GM12864 (cell line): ENCODE measurements around the gene PTPRM.
A peak's percentile ranks its signal among the peaks of the same experiment; 100 is the strongest.

Source experiments
- DNase-seq: peaks from one replicate; pipeline ENCODE4 v3.0.0-alpha.2; 2011; ENCODE audit warnings: low read depth
- H3K4me3 ChIP-seq: 2 replicates; pipeline ENCODE4 v1.5.1; 2011; ENCODE audit warnings: mild to moderate bottlenecking, low read depth, low read length, control low read depth
- TF ChIP-seq, protein P1 (sequence below): IDR thresholded peaks from 2 replicates; pipeline ENCODE4 v1.5.1; 2011; ENCODE audit warnings: low read depth, mild to moderate bottlenecking, moderate library complexity, low read length, control low read depth, inconsistent platforms; ENCODE audit errors: missing control alignments

The PTPRM gene

DNA sequence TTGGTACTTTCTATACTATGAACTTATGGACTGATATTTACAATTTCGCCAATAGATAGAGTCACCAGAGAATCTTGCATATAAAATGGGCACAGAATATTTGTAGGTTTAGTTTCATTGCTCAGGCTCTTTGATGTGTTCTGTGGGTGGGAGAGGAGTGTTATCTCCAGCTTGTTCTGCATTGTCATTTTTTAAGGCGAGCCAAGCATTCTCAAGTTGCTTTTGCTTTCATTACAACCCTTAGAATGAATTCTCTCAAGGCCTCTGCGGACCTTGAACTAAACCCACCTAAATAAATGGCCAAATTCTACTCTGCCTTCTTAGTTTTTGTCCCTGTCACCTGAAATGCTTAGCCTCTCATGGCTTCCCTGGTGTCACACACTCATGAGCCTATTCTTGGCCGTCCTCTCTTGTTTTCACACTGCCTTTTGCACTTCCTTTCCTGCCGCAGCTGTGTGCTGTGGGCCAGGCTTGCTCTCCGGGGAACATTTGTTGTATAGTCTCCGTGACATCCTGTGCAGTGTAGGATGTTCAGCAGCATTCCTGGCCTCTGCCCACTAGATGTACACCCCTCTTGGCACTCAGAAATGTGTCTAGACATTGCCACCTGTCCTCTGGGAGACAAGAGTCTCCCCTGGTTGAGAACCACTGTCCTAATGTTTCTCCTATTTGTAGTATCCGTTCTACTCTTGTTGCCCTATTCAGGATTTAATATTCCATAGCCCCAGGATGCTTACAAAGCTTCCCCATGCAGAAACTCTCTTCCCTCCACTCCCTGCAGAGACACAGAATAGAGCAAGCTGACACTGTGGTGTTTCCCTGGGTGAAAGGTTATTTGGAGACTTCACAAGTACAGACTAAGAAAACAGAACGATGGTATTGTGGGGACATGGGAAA, 255.6 kb downstream of the PTPRM start:
- TF ChIP-seq, protein P1, sequence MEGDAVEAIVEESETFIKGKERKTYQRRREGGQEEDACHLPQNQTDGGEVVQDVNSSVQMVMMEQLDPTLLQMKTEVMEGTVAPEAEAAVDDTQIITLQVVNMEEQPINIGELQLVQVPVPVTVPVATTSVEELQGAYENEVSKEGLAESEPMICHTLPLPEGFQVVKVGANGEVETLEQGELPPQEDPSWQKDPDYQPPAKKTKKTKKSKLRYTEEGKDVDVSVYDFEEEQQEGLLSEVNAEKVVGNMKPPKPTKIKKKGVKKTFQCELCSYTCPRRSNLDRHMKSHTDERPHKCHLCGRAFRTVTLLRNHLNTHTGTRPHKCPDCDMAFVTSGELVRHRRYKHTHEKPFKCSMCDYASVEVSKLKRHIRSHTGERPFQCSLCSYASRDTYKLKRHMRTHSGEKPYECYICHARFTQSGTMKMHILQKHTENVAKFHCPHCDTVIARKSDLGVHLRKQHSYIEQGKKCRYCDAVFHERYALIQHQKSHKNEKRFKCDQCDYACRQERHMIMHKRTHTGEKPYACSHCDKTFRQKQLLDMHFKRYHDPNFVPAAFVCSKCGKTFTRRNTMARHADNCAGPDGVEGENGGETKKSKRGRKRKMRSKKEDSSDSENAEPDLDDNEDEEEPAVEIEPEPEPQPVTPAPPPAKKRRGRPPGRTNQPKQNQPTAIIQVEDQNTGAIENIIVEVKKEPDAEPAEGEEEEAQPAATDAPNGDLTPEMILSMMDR: no peak
- no peak for DNase-seq
- no peak overlapping the region; the same call in 1 of the 2 replicates for H3K4me3 ChIP-seq

DNA sequence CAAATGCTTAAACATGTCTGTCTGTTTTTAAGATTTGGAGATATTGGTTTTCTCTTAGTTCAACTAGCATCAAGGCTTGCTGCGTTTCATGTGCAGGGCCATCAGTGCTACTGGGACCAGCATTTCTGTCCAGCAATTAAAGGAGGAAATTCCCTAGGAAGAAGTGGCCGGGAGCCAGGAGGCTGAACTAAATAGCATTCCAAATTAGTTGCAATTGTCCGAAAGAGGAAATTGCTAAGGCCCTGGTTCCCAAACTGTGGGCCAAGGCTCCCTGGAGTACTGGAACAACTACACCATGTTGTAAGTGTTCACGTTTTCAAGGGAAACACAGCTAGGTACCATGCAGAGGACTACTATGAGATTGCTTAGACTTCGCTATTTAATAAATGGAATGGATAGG, 257.9 kb downstream of the PTPRM start:
- TF ChIP-seq, protein P1: no peak

DNA sequence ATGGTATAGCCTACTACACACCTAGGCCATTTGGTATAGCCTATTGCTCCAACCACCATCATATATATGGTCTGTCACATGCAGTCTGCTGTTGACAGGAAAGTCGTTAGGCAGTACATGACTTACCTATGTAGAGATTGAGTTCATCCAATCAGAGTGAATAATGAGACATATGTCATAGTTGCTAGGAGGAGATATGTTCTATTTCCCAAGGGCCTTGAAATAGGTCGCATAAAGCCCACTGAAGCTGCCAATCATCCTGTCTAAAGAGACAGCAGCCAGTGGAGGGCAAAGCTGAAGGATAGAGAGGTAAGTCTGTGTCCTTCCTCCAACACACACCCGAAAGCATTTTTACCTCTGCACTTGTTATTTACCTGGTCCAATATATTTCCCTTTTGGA, 263.4 kb downstream of the PTPRM start:
- TF ChIP-seq, protein P1: no peak
- no peak overlapping the region for H3K4me3 ChIP-seq
- peak; percentile 21 for DNase-seq

More for the DNA sequence above, 257.9 kb downstream of the PTPRM start:
- no peak overlapping the region for H3K4me3 ChIP-seq
- no peak for DNase-seq

DNA sequence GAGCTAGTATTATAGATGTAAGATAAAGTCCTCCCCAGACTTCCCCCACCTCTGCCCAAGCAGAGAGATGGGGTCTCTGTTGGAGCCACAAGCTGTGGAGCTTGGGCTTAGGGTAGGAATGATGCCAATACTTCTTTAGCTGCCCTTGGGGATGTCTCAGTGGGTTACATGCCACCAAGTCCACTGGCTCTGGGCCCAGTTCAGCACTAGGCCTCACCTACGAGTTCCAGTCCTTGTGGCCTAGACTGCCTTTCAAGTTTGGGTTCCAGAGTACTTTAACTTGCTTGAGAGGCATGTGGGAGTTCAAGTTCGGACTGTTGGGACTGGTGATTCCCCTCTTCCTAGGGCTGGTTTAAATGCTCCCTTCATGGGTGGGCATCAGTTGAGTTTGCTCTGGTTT, 272.4 kb downstream of the PTPRM start:
- H3K4me3 ChIP-seq: no peak overlapping the region
- TF ChIP-seq, protein P1: no peak
- DNase-seq: no peak

DNA sequence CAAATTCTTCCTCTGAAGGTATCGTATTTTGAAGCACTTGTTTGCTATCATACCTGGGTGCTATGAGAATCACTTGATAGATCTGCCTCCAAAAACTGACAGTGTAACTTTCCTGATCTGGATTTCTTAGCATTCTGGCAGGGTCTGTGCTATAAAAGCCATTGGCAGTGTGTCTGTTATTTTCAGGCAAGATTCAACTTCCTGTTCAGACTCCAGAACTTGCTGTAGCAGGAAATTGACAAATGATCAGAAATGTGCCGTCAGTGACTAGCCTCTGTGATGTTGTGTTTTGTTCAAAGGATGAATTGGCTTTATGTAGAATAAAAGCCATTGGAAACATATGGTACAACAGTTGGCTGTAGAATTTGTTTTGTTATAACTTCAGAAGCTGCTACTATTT, 273.3 kb downstream of the PTPRM start:
- TF ChIP-seq, protein P1: no peak
- H3K4me3 ChIP-seq: no peak overlapping the region
- no peak for DNase-seq

DNA sequence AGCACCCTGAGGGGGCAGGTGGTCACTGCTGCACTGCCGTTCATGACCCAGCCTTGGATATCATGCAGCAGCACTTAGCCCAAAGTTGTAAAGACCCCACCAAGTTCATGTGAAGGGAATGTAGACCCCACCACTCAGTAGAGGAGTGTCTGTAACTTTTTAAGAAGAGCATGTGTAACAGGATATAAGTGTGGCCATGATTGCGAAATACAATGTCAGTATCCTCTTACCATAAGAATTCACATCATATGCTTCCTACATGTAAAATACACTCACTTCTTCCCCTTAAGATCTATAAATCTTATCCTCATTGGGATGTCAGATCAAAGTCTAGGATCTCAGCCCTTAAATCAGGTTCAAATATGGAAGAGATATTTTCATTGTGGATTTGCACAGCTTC, 276.9 kb downstream of the PTPRM start:
- no peak overlapping the region for H3K4me3 ChIP-seq
- no peak for DNase-seq
- TF ChIP-seq, protein P1: no peak

DNA sequence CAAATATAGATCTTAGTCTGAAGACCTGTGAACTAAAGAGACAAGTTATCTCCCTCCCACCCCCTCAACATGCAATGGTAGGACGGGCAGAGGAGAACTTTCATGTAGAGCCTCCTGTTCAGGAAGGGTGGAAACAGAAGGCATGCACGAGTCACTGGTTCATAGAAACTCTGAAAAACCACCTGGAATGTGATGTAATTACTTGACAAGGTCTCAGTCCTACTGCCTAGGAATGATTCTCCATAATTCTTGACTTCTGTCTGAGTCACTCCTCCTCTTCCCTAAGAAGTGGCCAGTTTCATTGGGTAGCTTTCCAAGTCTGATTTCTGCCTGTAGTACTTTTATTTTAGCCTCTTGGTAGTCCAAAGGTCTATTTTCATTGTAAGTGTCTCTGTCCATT, 277.3 kb downstream of the PTPRM start:
- DNase-seq: no peak
- no peak overlapping the region for H3K4me3 ChIP-seq
- TF ChIP-seq, protein P1: no peak
